Spleen (tissue), 7 donors: ENCODE data around the gene DBI.

ENCODE experiments used
- POLR2A ChIP-seq, 3 donors: fragments of 450-650 bp; IDR thresholded peaks; one replicate each; pipeline ENCODE4 v1.5.1; 2017; ENCODE audit warnings: antibody characterized with exemption in 3 of 3, mild to moderate bottlenecking in 1 of 3
- POLR2AphosphoS5 ChIP-seq, 3 donors: sonication (generic); formaldehyde crosslinking; IDR thresholded peaks; one replicate each; pipeline ENCODE4 v1.5.1; 2017; ENCODE audit warnings: antibody characterized with exemption in 3 of 3
- TF ChIP-seq, protein P1 (sequence below), 11 experiments: fragments of 200-600 bp in 7 of 11; fragments of 450-650 bp in 4 of 11; sonication (generic) in 4 of 11; IDR thresholded peaks in 8 of 11; conservative IDR thresholded peaks in 3 of 11; 1 replicate in 7 of 11; 2 replicates in 4 of 11; pipeline versions ENCODE4 v1.4.0 to v1.8.0; 2016 to 2021; ENCODE audit warnings: antibody characterized with exemption in 11 of 11, inconsistent platforms in 4 of 11, mild to moderate bottlenecking in 1 of 11
- donor health status: DM: no; HTN: no; CAD: no; lungs with moderate emphysema.
- donor health status: DM: no; HTN: no; CAD: no.
- donor health status: DM: no; HTN: no; CAD: no.

DNA sequence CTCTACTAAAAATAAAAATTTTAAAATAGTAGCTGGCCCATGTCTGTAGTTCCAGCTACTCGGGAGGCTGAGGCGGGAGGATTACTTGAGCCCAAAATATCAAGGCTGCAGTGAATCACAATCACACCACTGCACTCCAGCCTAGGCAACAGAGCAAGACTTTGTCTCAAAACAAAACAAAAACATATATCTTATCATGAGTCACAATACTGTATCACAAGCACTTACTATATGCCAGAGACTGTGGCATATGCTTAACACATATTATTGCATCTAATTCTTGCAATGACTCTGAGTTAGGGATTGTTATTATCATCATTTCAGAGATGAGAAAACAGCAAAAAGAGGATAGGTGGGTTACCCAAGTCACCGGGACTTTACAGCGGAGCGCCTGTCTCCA, 35.3 kb downstream of the DBI start:
- TF ChIP-seq, protein P1, sequence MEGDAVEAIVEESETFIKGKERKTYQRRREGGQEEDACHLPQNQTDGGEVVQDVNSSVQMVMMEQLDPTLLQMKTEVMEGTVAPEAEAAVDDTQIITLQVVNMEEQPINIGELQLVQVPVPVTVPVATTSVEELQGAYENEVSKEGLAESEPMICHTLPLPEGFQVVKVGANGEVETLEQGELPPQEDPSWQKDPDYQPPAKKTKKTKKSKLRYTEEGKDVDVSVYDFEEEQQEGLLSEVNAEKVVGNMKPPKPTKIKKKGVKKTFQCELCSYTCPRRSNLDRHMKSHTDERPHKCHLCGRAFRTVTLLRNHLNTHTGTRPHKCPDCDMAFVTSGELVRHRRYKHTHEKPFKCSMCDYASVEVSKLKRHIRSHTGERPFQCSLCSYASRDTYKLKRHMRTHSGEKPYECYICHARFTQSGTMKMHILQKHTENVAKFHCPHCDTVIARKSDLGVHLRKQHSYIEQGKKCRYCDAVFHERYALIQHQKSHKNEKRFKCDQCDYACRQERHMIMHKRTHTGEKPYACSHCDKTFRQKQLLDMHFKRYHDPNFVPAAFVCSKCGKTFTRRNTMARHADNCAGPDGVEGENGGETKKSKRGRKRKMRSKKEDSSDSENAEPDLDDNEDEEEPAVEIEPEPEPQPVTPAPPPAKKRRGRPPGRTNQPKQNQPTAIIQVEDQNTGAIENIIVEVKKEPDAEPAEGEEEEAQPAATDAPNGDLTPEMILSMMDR (IDR thresholded peaks at IDR 0.05 in 8 of 11, conservative IDR thresholded peaks at IDR 0.05 in 3 of 11): no peak
- no peak for TF ChIP-seq POLR2A (IDR thresholded peaks at IDR 0.05)
- no peak for TF ChIP-seq POLR2AphosphoS5 (IDR thresholded peaks at IDR 0.05)
